GM12878 (cell line): ENCODE data around the gene LMO7. TPM values are rescaled to one million over a fixed set of nuclear protein-coding genes. Genes with fewer than 3 reads are reported as not detected.

Source experiments
- ATAC-seq: fragments of 200-7000 bp; cut with Tn5 transposase; 3 replicates; pipeline ENCODE4 v1.9.1; 2020; ENCODE audit warnings: mild to moderate bottlenecking, moderate library complexity
- BruUV-seq: library from RNA; stranded (reverse); fragments of 400-500 nt; replicated peaks from 2 replicates; lab custom pipeline; 2021; lab: Mats Ljungman, UMichigan
- CTCF ChIA-PET: fragments of 300-600 bp; sonication (Branson Sonifier 250); formaldehyde crosslinking; extraction: SDS; loops from one replicate; lab custom pipeline; 2021; ENCODE audit warnings: inconsistent platforms; lab: Yijun Ruan, JAX
- POLR2A ChIA-PET: fragments of 350-600 bp; formaldehyde crosslinking; extraction: SDS; loops from one replicate; lab custom pipeline; 2021; ENCODE audit warnings: inconsistent platforms; lab: Charles Lee
- RAD21 ChIA-PET: fragments of 300-600 bp; sonication (Branson Sonifier 250); formaldehyde crosslinking; loops from one replicate; lab custom pipeline; 2023; ENCODE audit warnings: antibody characterized with exemption; ENCODE audit not compliant: unreplicated experiment; lab: Charles Lee
- SMC1A ChIA-PET: fragments of 300-600 bp; sonication (Branson Sonifier 250); formaldehyde crosslinking; loops from one replicate; lab custom pipeline; 2023; ENCODE audit not compliant: unreplicated experiment, uncharacterized antibody; lab: Charles Lee
- DNase-seq: peaks from one replicate; pipeline ENCODE4 v3.0.0-alpha.2; 2011; ENCODE audit warnings: low read depth, low spot score
- FAIRE-seq: peaks from 3 replicates; lab custom pipeline; 2011; peaks lifted over from hg19 to GRCh38; lab: Jason Lieb, UNC
- H2AFZ ChIP-seq: 2 replicates; pipeline ENCODE4 v1.6.0; 2011; ENCODE audit warnings: low read depth, low read length, control low read depth; ENCODE audit not compliant: control insufficient read depth
- H3K27ac ChIP-seq: 2 replicates; pipeline ENCODE4 v1.5.1; 2011; ENCODE audit warnings: control low read depth; ENCODE audit not compliant: control insufficient read depth, insufficient read depth
- H3K27me3 ChIP-seq, 2 experiments: replicated peaks in 1 of 2; 2 replicates each; pipeline versions ENCODE4 v1.6.0 to v1.6.1; 2011; ENCODE audit warnings: low read length in 1 of 2; ENCODE audit not compliant: control insufficient read depth in 2 of 2, insufficient read depth in 2 of 2
- H3K36me3 ChIP-seq, 2 experiments: 2 replicates each; pipeline ENCODE4 v1.5.1; 2011; ENCODE audit warnings: low read length in 1 of 2; ENCODE audit not compliant: control insufficient read depth in 2 of 2, insufficient read depth in 2 of 2
- H3K4me1 ChIP-seq: 2 replicates; pipeline ENCODE4 v1.6.1; 2011; ENCODE audit warnings: mild to moderate bottlenecking, low read length, moderate library complexity, mixed read lengths; ENCODE audit not compliant: control insufficient read depth, insufficient read depth
- H3K4me2 ChIP-seq: 2 replicates; pipeline ENCODE4 v1.6.0; 2011; ENCODE audit warnings: control low read depth; ENCODE audit not compliant: control insufficient read depth, insufficient read depth
- H3K4me3 ChIP-seq: fragments of 200-600 bp; sonication (generic); 2 replicates; pipeline ENCODE4 v1.5.1; 2016
- H3K79me2 ChIP-seq: 2 replicates; pipeline ENCODE4 v1.6.0; 2011; ENCODE audit warnings: low read length; ENCODE audit not compliant: control insufficient read depth, insufficient read depth
- H3K9ac ChIP-seq: 2 replicates; pipeline ENCODE4 v1.8.0; 2011; ENCODE audit warnings: low read length, control low read depth, mixed read lengths; ENCODE audit not compliant: control insufficient read depth, insufficient read depth
- H3K9me3 ChIP-seq: replicated peaks from 3 replicates; pipeline ENCODE4 v1.5.1; 2011; ENCODE audit warnings: mild to moderate bottlenecking, low read length; ENCODE audit not compliant: control insufficient read depth, insufficient read depth
- H4K20me1 ChIP-seq: 2 replicates; pipeline ENCODE4 v1.6.0; 2011; ENCODE audit not compliant: control insufficient read depth, insufficient read depth
- ASH2L ChIP-seq: fragments of 300-600, 200-600 bp; sonication (generic); IDR thresholded peaks from 2 replicates; pipeline ENCODE4 v1.6.1; 2017; ENCODE audit warnings: low read depth, mild to moderate bottlenecking, borderline replicate concordance
- ATF2 ChIP-seq: IDR thresholded peaks from 2 replicates; pipeline ENCODE4 v1.6.1; 2012; ENCODE audit warnings: low read length, inconsistent platforms
- CBFB ChIP-seq: IDR thresholded peaks from 2 replicates; pipeline ENCODE4 v1.6.1; 2016; ENCODE audit warnings: antibody characterized with exemption, low read depth
- EED ChIP-seq: sonication (generic); IDR thresholded peaks from 2 replicates; pipeline ENCODE4 v1.6.1; 2016; ENCODE audit warnings: antibody characterized with exemption, low read depth
- HDAC6 ChIP-seq: fragments of 200-600 bp; sonication (generic); IDR thresholded peaks from one replicate; pipeline ENCODE4 v1.8.0; 2017; ENCODE audit warnings: antibody characterized with exemption; ENCODE audit not compliant: unreplicated experiment
- MYB ChIP-seq: fragments of 150-350 bp; IDR thresholded peaks from 2 replicates; pipeline ENCODE4 v1.6.1; 2014; ENCODE audit warnings: mild to moderate bottlenecking, low read depth, low read length, borderline replicate concordance
- NFYA ChIP-seq: IDR thresholded peaks from 2 replicates; pipeline ENCODE4 v1.6.1; 2011; ENCODE audit warnings: low read depth, mild to moderate bottlenecking, low read length, improper control_type of control experiment, borderline replicate concordance
- NFYB ChIP-seq: IDR thresholded peaks from 2 replicates; pipeline ENCODE4 v1.6.1; 2011; ENCODE audit warnings: low read depth, mild to moderate bottlenecking, low read length, improper control_type of control experiment, moderate library complexity; ENCODE audit not compliant: insufficient read depth
- NKRF ChIP-seq: fragments of 450-650 bp; conservative IDR thresholded peaks from 2 replicates; pipeline ENCODE4 v1.6.1; 2017; ENCODE audit warnings: mild to moderate bottlenecking, moderate library complexity
- NR2C2 ChIP-seq: IDR thresholded peaks from 2 replicates; pipeline ENCODE4 v1.6.1; 2011; ENCODE audit warnings: borderline replicate concordance, low read depth; ENCODE audit not compliant: control insufficient read depth, insufficient read length
- RFX5 ChIP-seq: IDR thresholded peaks from 2 replicates; pipeline ENCODE4 v1.6.1; 2011; ENCODE audit warnings: low read depth, low read length, improper control_type of control experiment
- RUNX3 ChIP-seq: IDR thresholded peaks from 2 replicates; pipeline ENCODE4 v1.6.1; 2012; ENCODE audit warnings: low read length, inconsistent platforms
- SREBF1 ChIP-seq: IDR thresholded peaks from 2 replicates; pipeline ENCODE4 v1.6.1; 2012; ENCODE audit warnings: mild to moderate bottlenecking, low read length
- TARDBP ChIP-seq: IDR thresholded peaks from 2 replicates; pipeline ENCODE4 v1.6.1; 2016; ENCODE audit warnings: borderline replicate concordance
- ZBED1 ChIP-seq: IDR thresholded peaks from 2 replicates; pipeline ENCODE4 v1.6.1; 2016; ENCODE audit warnings: borderline replicate concordance
- ZBTB33 ChIP-seq: fragments of 450-650 bp; IDR thresholded peaks from 2 replicates; pipeline ENCODE4 v1.6.1; 2017; ENCODE audit warnings: mild to moderate bottlenecking
- ZNF207 ChIP-seq: fragments of 450-650 bp; IDR thresholded peaks from 2 replicates; pipeline ENCODE4 v1.6.1; 2014; ENCODE audit warnings: antibody characterized with exemption, mild to moderate bottlenecking, borderline replicate concordance
- ZNF217 ChIP-seq: fragments of 450-650 bp; IDR thresholded peaks from 2 replicates; pipeline ENCODE4 v1.6.1; 2017; ENCODE audit warnings: antibody characterized with exemption, mild to moderate bottlenecking
- WGBS: methylation state at CpG from one replicate; pipeline ENCODE4 v1.1.6; 2016; ENCODE audit warnings: low lambda C conversion rate; ENCODE audit not compliant: insufficient replicate concordance, insufficient coverage; ENCODE audit errors: missing lambda C conversion rate; 5-methylcytosine and 5-hydroxymethylcytosine counted together
- in situ Hi-C: fragments of 300-500 bp; cut with MboI; formaldehyde crosslinking; loops from 9 replicates; pipeline ENCODE4 v1.14.3; 2018; ENCODE audit warnings: mixed read lengths
- intact Hi-C: fragments of 100-400 bp; cut with micrococcal nuclease; formaldehyde crosslinking; loops from one replicate; pipeline ENCODE4 v1.14.2; 2022; ENCODE audit not compliant: unreplicated experiment
- polyA plus RNA-seq, 11 experiments: library from polyadenylated mRNA; depleted of rRNA in 4 of 11; unstranded in 6 of 11; stranded (reverse) in 5 of 11; fragments of >200 nt; fragmentation: Nextera tagmentation in 4 of 11; fragmentation: Illumina TruSeq in 1 of 11; extraction: Ambion mirVana in 4 of 11; extraction: Trizol in 1 of 11; gene quantifications; 1 replicate in 1 of 11; 2 replicates in 10 of 11; pipeline versions ENCODE4 v1.2.1 to v1.2.3, GENCODE V29; 2011 to 2016; ENCODE audit warnings: inconsistent platforms in 2 of 11, missing spikeins in 2 of 11, low read depth in 1 of 11
- total RNA-seq, 4 experiments: library from RNA; depleted of rRNA in 3 of 4; stranded (reverse); fragments of >200 nt in 3 of 4; fragmentation: Illumina TruSeq in 1 of 4; extraction: Trizol in 1 of 4; gene quantifications; 2 replicates each; pipeline versions ENCODE4 v1.2.1 to v1.2.3, GENCODE V29; 2013 to 2021

The LMO7 gene
- total and polyA plus RNA-seq, 10 of the 15 experiments (the other 5 are each of a cell fraction or from before 2014, with no cell fraction given): 8.5 to 67.8 (median 36.8) TPM

- TF ChIP-seq MYB: no peak
- TF ChIP-seq CBFB: no peak
- no peak for TF ChIP-seq ZBTB33
- TF ChIP-seq NFYB: no peak
- no peak for TF ChIP-seq HDAC6
- TF ChIP-seq, all 136 proteins: peak for 0
Measured at GRCh38 chr13:75797239-75797638, 161.1 kb downstream of the LMO7 start (continued).

- Histone ChIP-seq H3K9me3 (no peaks in the 10 kb centered on the region; the same call in 2 of the 3 replicates), H3K4me3 (no peak overlapping the region), H3K9ac (no peak overlapping the region), H3K4me2 (no peak overlapping the region), H3K36me3 (no peaks in the 10 kb centered on the region), H4K20me1 (no peaks in the 10 kb centered on the region), H3K27ac (no peak overlapping the region), H3K79me2 (no peaks in the 10 kb centered on the region; the same call in 1 of the 2 replicates), H3K4me1 (no peaks in the 10 kb centered on the region), H2AFZ (no peak overlapping the region), H3K27me3 (no peaks in the 10 kb centered on the region)
- CTCF ChIA-PET: interaction anchor here (0.9 to 4.8 kb wide), 2 partner anchors 101 to 105 kb away, joined by 3 to 76 read pairs; no protein-coding TSS in a partner anchor
- intact Hi-C loops (loop anchor here (5.0 kb wide), 1 partner anchor 100 kb away; no protein-coding TSS in a partner anchor), in situ Hi-C loops (no loop called here)
- POLR2A ChIA-PET: no interaction called here
- RAD21 ChIA-PET: interaction anchor here (1.7 kb wide), 1 partner anchor 76 kb away, joined by 4 read pairs; no protein-coding TSS in a partner anchor
- BruUV-seq: no TSS peak
- ATAC-seq (no peak), FAIRE-seq (no peak), DNase-seq (no peak)
- SMC1A ChIA-PET: interaction anchor here (1.0 to 6.6 kb wide), 5 partner anchors 9 to 101 kb away, joined by 3 to 64 read pairs (median 5); no protein-coding TSS in a partner anchor
- TF ChIP-seq TARDBP (no peak), NKRF (no peak), EED (no peak), ZNF207 (no peak), ASH2L (no peak), ATF2 (no peak), ZBED1 (no peak), RUNX3 (no peak), ZNF217 (no peak), NFYA (no peak), NFYB (no peak), NR2C2 (no peak), RFX5 (no peak), SREBF1 (no peak)
- WGBS: 100% methylated on average over 2 of the region's 2 CpGs
Measured at GRCh38 chr13:75797719-75798118, 161.6 kb downstream of the LMO7 start.
